Activated naive CD4-positive, alpha-beta T cell treated with anti-CD3 and anti-CD28 coated beads for 36 hours (primary cell): ENCODE measurements around the gene IHH. TPM values are rescaled to one million over a fixed set of nuclear protein-coding genes. Genes with fewer than 3 reads are reported as not detected.
A peak's percentile ranks its signal among the peaks of the same experiment; 100 is the strongest.

Experiments used
- CTCF ChIA-PET: fragments of 350-600 bp; sonication (Branson Sonifier 250); formaldehyde crosslinking; loops from one replicate; lab custom pipeline; 2021; ENCODE audit warnings: antibody characterized with exemption; lab: Charles Lee
- DNase-seq: peaks from one replicate; pipeline ENCODE4 v3.0.0-alpha.2; 2020
- H3K27ac Mint-ChIP-seq: one replicate; pipeline ENCODE4 v1.8.0; 2021; ENCODE audit warnings: mild to moderate bottlenecking, mixed read lengths
- H3K27me3 Mint-ChIP-seq: one replicate; pipeline ENCODE4 v1.8.0; 2021; ENCODE audit warnings: low read depth, mixed read lengths
- H3K36me3 Mint-ChIP-seq: one replicate; pipeline ENCODE4 v1.8.0; 2021; ENCODE audit warnings: low read depth, mixed read lengths
- H3K4me1 Mint-ChIP-seq: one replicate; pipeline ENCODE4 v1.8.0; 2021; ENCODE audit warnings: low read depth, mixed read lengths
- H3K4me3 Mint-ChIP-seq: one replicate; pipeline ENCODE4 v1.8.0; 2021; ENCODE audit warnings: mild to moderate bottlenecking, moderate library complexity, mixed read lengths
- H3K9me3 Mint-ChIP-seq: one replicate; pipeline ENCODE4 v1.8.0; 2021; ENCODE audit warnings: mixed read lengths
- intact Hi-C: fragments of 100-400 bp; cut with micrococcal nuclease; formaldehyde crosslinking; loops from one replicate; pipeline ENCODE4 v1.15.1; 2023
- total RNA-seq, 2 experiments: library from RNA; stranded (reverse); gene quantifications; one replicate each; pipeline ENCODE4 v1.2.3, GENCODE V29; 2021

Gene IHH
- total RNA-seq, 2 experiments from 2014 or later = not detected

- no peaks in the 10 kb centered on the region for H3K36me3 Mint-ChIP-seq
- DNase-seq = no peak
- no peaks in the 10 kb centered on the region for H3K9me3 Mint-ChIP-seq
- CTCF ChIA-PET = interaction anchor here (1.5 to 8.4 kb wide), 4 partner anchors 15 to 99 kb away, joined by 3 to 118 read pairs (median 72); partner anchors contain the start of gene NHEJ1
- H3K4me1 Mint-ChIP-seq = peaks cover 18% of the 10 kb centered on the region
- intact Hi-C loops = loop anchor here (5.0 kb wide), 1 partner anchor 59 kb away; no protein-coding TSS in a partner anchor
- no peak overlapping the region for H3K4me3 Mint-ChIP-seq
- no peak overlapping the region for H3K27ac Mint-ChIP-seq
- H3K27me3 Mint-ChIP-seq = peaks cover 39% of the 10 kb centered on the region
Measured at GRCh38 chr2:219056176-219056895, 4.4 kb downstream of the IHH start.

GRCh38 chr2:219054956-219055903 lies 5.5 kb downstream of the IHH start:
- CTCF ChIA-PET = interaction anchor here (0.7 to 8.4 kb wide), 8 partner anchors 17 to 109 kb away, joined by 3 to 118 read pairs (median 6); partner anchors contain the start of gene NHEJ1
- no peaks in the 10 kb centered on the region for H3K36me3 Mint-ChIP-seq
- peaks cover 41% of the 10 kb centered on the region for H3K27me3 Mint-ChIP-seq
- peaks cover 18% of the 10 kb centered on the region for H3K4me1 Mint-ChIP-seq
- DNase-seq = no peak
- no peak overlapping the region for H3K4me3 Mint-ChIP-seq
- intact Hi-C loops = loop anchor here (5.0 kb wide), 1 partner anchor 58 kb away; no protein-coding TSS in a partner anchor
- H3K9me3 Mint-ChIP-seq = no peaks in the 10 kb centered on the region
- H3K27ac Mint-ChIP-seq = no peak overlapping the region

GRCh38 chr2:219049282-219049681 lies 11.4 kb downstream of the IHH start:
- peaks cover 33% of the 10 kb centered on the region for H3K27me3 Mint-ChIP-seq
- intact Hi-C loops = loop anchor here (5.0 kb wide), 1 partner anchor 258 kb away; the partner anchor contains the start of gene PTPRN
- CTCF ChIA-PET = interaction anchor here (1.2 to 2.6 kb wide), 3 partner anchors 20 to 105 kb away, joined by 4 to 8 read pairs (median 7); no protein-coding TSS in a partner anchor
- H3K27ac Mint-ChIP-seq = no peak overlapping the region
- H3K4me1 Mint-ChIP-seq = no peaks in the 10 kb centered on the region
- no peak overlapping the region for H3K4me3 Mint-ChIP-seq
- no peaks in the 10 kb centered on the region for H3K9me3 Mint-ChIP-seq
- DNase-seq = no peak
- H3K36me3 Mint-ChIP-seq = no peaks in the 10 kb centered on the region

GRCh38 chr2:219045937-219046550 lies 14.7 kb downstream of the IHH start:
- intact Hi-C loops = loop anchor here (5.0 kb wide), 1 partner anchor 261 kb away; the partner anchor contains the start of gene PTPRN
- H3K4me3 Mint-ChIP-seq = no peak overlapping the region
- peaks cover 44% of the 10 kb centered on the region for H3K27me3 Mint-ChIP-seq
- no peaks in the 10 kb centered on the region for H3K36me3 Mint-ChIP-seq
- CTCF ChIA-PET = interaction anchor here (0.6 to 1.7 kb wide), 7 partner anchors 16 to 407 kb away, joined by 3 to 6 read pairs (median 4); no protein-coding TSS in a partner anchor
- peaks cover 7% of the 10 kb centered on the region for H3K4me1 Mint-ChIP-seq
- peak; percentile 41 for DNase-seq
- no peaks in the 10 kb centered on the region for H3K9me3 Mint-ChIP-seq
- no peak overlapping the region for H3K27ac Mint-ChIP-seq

- no peaks in the 10 kb centered on the region for H3K36me3 Mint-ChIP-seq
- H3K9me3 Mint-ChIP-seq = no peaks in the 10 kb centered on the region
- intact Hi-C loops = no loop called here
- peaks cover 40% of the 10 kb centered on the region for H3K27me3 Mint-ChIP-seq
- no peak for DNase-seq
- CTCF ChIA-PET = interaction anchor here (0.7 to 3.5 kb wide), 5 partner anchors 13 to 112 kb away, joined by 3 to 19 read pairs (median 7); no protein-coding TSS in a partner anchor
- H3K27ac Mint-ChIP-seq = no peak overlapping the region
- H3K4me1 Mint-ChIP-seq = peaks cover 8% of the 10 kb centered on the region
- no peak overlapping the region for H3K4me3 Mint-ChIP-seq
Measured at GRCh38 chr2:219042750-219043149, 18.0 kb downstream of the IHH start.

- Mint-ChIP-seq H3K4me3 (no peak overlapping the region), H3K27me3 (peaks cover 38% of the 10 kb centered on the region), H3K27ac (no peak overlapping the region), H3K9me3 (no peaks in the 10 kb centered on the region), H3K36me3 (no peaks in the 10 kb centered on the region), H3K4me1 (peaks cover 8% of the 10 kb centered on the region)
- no peak for DNase-seq
- intact Hi-C loops = no loop called here
- CTCF ChIA-PET = interaction anchor here (0.5 to 3.5 kb wide), 7 partner anchors 12 to 113 kb away, joined by 3 to 19 read pairs (median 5); no protein-coding TSS in a partner anchor
Measured at GRCh38 chr2:219042157-219042556, 18.6 kb downstream of the IHH start.

GRCh38 chr2:219041252-219041651 lies 19.5 kb downstream of the IHH start, which contains the start of gene CFAP65:
Gene CFAP65, minus strand, starts transcription at chr2:219041516. Its CDS starts 2,468 bp downstream, at chr2:219039048.
- Mint-ChIP-seq H3K4me1 (peaks cover 8% of the 10 kb centered on the region), H3K9me3 (no peaks in the 10 kb centered on the region), H3K36me3 (no peaks in the 10 kb centered on the region), H3K27me3 (peaks cover 34% of the 10 kb centered on the region), H3K4me3 (peak within 1 kb of the TSS; percentile 67), H3K27ac (peak within 1 kb of the TSS; percentile 19)
- DNase-seq = peak; percentile 65
- CTCF ChIA-PET = interaction anchor here (0.6 to 3.5 kb wide), 6 partner anchors 11 to 166 kb away, joined by 3 to 19 read pairs (median 3); partner anchors contain the start of gene ZFAND2B
- intact Hi-C loops = no loop called here

- Mint-ChIP-seq H3K4me3 (no peak overlapping the region), H3K27ac (no peak overlapping the region), H3K27me3 (peaks cover 31% of the 10 kb centered on the region), H3K4me1 (peaks cover 8% of the 10 kb centered on the region), H3K36me3 (no peaks in the 10 kb centered on the region), H3K9me3 (no peaks in the 10 kb centered on the region)
- no peak for DNase-seq
- intact Hi-C loops = no loop called here
- CTCF ChIA-PET = interaction anchor here (1.4 to 2.5 kb wide), 3 partner anchors 9 to 81 kb away, joined by 4 to 6 read pairs (median 6); no protein-coding TSS in a partner anchor
Measured at GRCh38 chr2:219038600-219038999, 22.1 kb downstream of the IHH start.

GRCh38 chr2:219037783-219038499 lies 22.8 kb downstream of the IHH start:
- CTCF ChIA-PET = interaction anchor here (1.1 to 2.5 kb wide), 4 partner anchors 8 to 81 kb away, joined by 3 to 6 read pairs (median 5); no protein-coding TSS in a partner anchor
- no peak overlapping the region for H3K27ac Mint-ChIP-seq
- H3K27me3 Mint-ChIP-seq = peaks cover 36% of the 10 kb centered on the region
- no peak overlapping the region for H3K4me3 Mint-ChIP-seq
- H3K36me3 Mint-ChIP-seq = no peaks in the 10 kb centered on the region
- H3K9me3 Mint-ChIP-seq = no peaks in the 10 kb centered on the region
- H3K4me1 Mint-ChIP-seq = peaks cover 8% of the 10 kb centered on the region
- DNase-seq = no peak
- intact Hi-C loops = no loop called here

- H3K4me1 Mint-ChIP-seq = peaks cover under 1% of the 10 kb centered on the region
- H3K9me3 Mint-ChIP-seq = no peaks in the 10 kb centered on the region
- no peak overlapping the region for H3K27ac Mint-ChIP-seq
- no peak overlapping the region for H3K4me3 Mint-ChIP-seq
- intact Hi-C loops = no loop called here
- no peaks in the 10 kb centered on the region for H3K36me3 Mint-ChIP-seq
- peaks cover 30% of the 10 kb centered on the region for H3K27me3 Mint-ChIP-seq
- CTCF ChIA-PET = interaction anchor here (1.0 kb wide), 1 partner anchor 68 kb away, joined by 3 read pairs; no protein-coding TSS in a partner anchor
- DNase-seq = no peak
Measured at GRCh38 chr2:219035942-219036341, 24.8 kb downstream of the IHH start.

GRCh38 chr2:219034823-219035222 lies 25.9 kb downstream of the IHH start:
- H3K9me3 Mint-ChIP-seq = no peaks in the 10 kb centered on the region
- CTCF ChIA-PET = interaction anchor here (0.6 kb wide), 2 partner anchors 58 to 272 kb away, joined by 3 to 4 read pairs; no protein-coding TSS in a partner anchor
- no peaks in the 10 kb centered on the region for H3K4me1 Mint-ChIP-seq
- no peaks in the 10 kb centered on the region for H3K36me3 Mint-ChIP-seq
- peaks cover 25% of the 10 kb centered on the region for H3K27me3 Mint-ChIP-seq
- H3K4me3 Mint-ChIP-seq = no peak overlapping the region
- no peak for DNase-seq
- intact Hi-C loops = no loop called here
- H3K27ac Mint-ChIP-seq = no peak overlapping the region
